Fibroblast of peridontal ligament (primary cell): ENCODE results near the gene PSD2.
A peak's percentile ranks its signal among the peaks of the same experiment; 100 is the strongest.

ENCODE experiments used
- DNase-seq: peaks from one replicate; pipeline ENCODE4 v3.0.0-alpha.2; 2010; ENCODE audit errors: extremely low read depth

The PSD2 gene

GRCh38 chr5:139855946-139856540, 60.4 kb downstream of the PSD2 start:
- DNase-seq, result no peak

GRCh38 chr5:139856714-139857113, 61.1 kb downstream of the PSD2 start:
- no peak for DNase-seq

GRCh38 chr5:139859013-139859412, 63.4 kb downstream of the PSD2 start:
- no peak for DNase-seq

GRCh38 chr5:139861021-139861888, 65.6 kb downstream of the PSD2 start:
- no peak for DNase-seq

- no peak for DNase-seq
Observed at GRCh38 chr5:139861889-139862207, 66.2 kb downstream of the PSD2 start.

- peak; percentile 22 for DNase-seq
Observed at GRCh38 chr5:139862313-139862712, 66.7 kb downstream of the PSD2 start.

GRCh38 chr5:139862803-139863202, 67.2 kb downstream of the PSD2 start:
- no peak for DNase-seq

GRCh38 chr5:139863361-139863760, 67.8 kb downstream of the PSD2 start:
- no peak for DNase-seq

GRCh38 chr5:139863855-139864558, 68.4 kb downstream of the PSD2 start:
- peak; percentile 57 for DNase-seq

GRCh38 chr5:139864716-139865483, 69.3 kb downstream of the PSD2 start:
- DNase-seq, result no peak

GRCh38 chr5:139867109-139867508, 71.5 kb downstream of the PSD2 start:
- no peak for DNase-seq

- DNase-seq, result no peak
Observed at GRCh38 chr5:139867581-139867980, 72.0 kb downstream of the PSD2 start.

- DNase-seq, result no peak
Observed at GRCh38 chr5:139869042-139869790, 73.6 kb downstream of the PSD2 start.

- DNase-seq, result no peak
Observed at GRCh38 chr5:139870677-139871076, 75.1 kb downstream of the PSD2 start.

- no peak for DNase-seq
Observed at GRCh38 chr5:139871614-139872013, 76.0 kb downstream of the PSD2 start.

GRCh38 chr5:139872052-139872766, 76.6 kb downstream of the PSD2 start:
- no peak for DNase-seq

GRCh38 chr5:139872851-139873794, 77.5 kb downstream of the PSD2 start:
- DNase-seq, result no peak

- DNase-seq, result no peak
Observed at GRCh38 chr5:139875957-139876356, 80.3 kb downstream of the PSD2 start.

GRCh38 chr5:139877129-139877597, 81.6 kb downstream of the PSD2 start:
- no peak for DNase-seq
